CD4-positive, alpha-beta T cell treated with Interleukin-4 for 1 hour (primary cell): Measurements from ENCODE around the gene DYNC1H1.

Experiments
- DNase-seq, 2 donors: peaks; one replicate each; pipeline ENCODE4 v3.0.0-alpha.2; 2020 to 2022

The DYNC1H1 gene

DNA sequence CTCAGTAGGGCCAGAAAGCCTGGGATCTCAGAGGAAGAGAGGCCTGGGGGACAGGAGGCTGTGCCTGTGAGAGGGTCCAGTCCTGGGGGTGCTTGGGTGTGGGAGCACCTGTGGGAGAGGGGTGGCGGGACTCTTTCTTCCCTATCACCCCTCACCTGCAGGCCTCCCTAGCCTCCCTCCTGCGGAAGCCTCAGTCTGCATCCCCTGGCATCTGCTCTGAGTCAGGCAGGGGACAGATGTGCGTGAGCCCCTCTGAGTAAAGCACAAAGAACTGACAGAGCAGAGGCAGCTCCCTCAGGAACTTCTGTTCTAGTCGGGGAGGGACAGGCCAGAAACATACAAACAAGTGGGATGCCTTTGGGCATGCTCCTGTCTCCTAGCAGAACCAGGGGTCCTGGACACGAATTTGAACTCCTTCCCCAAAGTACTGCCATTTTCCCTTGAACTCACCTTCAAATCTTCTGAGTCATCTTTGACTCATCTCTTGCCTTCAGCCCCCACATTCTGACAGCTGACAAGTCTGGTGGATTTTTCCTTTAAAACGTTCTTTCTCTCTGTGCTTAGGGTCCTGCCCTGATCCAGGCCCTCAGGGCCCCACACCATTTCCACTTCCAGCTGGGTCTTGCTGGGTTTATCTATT, 131.0 kb downstream of the DYNC1H1 start:
- no peak for DNase-seq

DNA sequence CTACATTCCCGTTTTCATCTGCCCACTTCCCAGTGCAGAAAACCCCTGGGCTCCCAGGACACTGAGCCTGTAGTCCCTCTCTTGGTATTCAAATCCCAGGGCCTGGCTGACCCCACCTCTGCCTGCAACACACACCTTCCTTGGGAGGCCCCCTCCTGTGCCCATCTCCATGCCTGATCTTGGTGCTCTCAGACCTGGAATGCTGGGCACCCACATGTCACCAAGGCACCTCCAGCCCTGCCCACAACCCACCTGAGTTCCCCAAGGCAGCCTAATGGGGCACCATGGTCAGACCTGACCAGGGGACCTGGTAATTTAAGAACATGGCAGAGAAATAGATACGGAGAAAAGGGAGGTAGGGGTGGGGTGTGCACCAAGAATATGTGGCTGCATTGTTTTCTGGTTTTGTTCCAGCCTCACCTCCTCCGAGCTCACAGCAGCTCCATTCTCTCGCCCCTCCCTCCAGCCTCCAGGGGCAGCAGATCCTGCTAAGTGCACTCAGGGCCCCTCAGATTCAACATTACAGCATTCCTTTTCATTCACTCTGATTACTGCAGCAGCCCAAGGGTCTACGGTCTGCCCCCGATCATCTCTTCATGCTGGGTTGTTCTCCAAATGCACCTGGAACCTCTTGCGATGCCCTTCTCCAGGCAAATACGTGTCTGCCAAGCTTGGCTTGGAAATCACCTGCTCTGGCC, 131.6 kb downstream of the DYNC1H1 start:
- no peak for DNase-seq

DNA sequence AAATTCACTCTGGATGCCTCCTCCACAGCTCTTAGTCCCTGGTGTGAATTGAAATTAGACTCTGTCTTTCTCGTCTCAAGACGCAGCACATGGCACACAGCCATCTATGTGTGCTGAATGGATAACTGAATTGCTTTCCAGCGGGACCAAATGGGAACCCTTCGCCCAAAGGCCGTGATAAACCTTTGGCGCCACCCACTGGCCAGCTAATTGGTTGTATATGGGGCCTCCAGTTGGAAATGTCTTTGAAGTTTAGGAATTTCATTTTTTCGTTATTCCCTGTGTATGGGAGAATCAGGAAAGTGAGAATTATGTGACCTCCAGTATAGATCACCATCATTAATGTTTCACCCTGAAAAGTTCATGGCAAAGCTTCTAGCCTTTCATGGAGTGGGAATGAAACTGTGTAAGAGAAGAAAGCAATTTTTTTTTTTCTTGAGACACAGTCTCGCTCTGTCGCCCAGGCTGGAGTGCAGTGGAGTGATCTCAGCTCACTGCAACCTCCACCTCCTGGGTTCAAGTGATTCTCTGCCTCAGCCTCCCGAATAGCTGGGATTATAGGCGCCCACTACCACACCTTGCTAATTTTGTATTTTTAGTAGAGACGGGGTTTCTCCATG, 132.3 kb downstream of the DYNC1H1 start:
- peak; percentile 68 to 71 for DNase-seq

DNA sequence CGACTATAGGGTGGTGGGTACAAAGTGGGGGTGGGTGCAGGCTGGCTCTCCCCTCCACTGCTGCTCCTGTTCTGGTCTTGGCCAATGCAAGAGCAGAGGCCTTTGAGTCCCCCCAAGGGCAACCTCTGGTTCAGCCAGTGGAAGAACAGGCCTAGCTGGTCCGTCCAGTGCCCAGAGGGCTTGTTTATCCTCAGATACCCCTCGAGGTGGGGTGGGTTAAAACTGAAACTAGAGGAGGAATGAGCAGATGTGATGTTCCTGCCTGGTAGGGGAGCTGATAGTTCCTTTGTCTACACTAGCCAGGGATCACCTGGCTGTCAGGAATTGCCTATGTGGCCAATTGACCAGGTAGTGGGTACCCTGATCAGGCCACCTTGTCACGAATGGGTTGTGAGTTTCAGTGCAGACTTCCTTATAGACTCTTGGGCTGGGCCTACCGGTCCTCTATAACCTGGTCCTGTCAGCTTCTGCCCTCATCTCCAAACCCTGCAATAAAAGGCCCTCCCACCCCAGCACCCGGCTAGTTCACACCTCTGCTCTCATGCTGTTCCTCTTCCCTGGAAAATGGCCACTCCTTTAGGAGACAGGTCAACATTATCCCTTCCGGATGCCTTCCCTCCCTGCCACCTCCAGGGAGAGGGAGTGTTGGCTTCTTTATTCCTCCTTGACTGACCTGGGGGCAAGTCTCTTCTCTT, 133.2 kb downstream of the DYNC1H1 start:
- DNase-seq, result no peak

DNA sequence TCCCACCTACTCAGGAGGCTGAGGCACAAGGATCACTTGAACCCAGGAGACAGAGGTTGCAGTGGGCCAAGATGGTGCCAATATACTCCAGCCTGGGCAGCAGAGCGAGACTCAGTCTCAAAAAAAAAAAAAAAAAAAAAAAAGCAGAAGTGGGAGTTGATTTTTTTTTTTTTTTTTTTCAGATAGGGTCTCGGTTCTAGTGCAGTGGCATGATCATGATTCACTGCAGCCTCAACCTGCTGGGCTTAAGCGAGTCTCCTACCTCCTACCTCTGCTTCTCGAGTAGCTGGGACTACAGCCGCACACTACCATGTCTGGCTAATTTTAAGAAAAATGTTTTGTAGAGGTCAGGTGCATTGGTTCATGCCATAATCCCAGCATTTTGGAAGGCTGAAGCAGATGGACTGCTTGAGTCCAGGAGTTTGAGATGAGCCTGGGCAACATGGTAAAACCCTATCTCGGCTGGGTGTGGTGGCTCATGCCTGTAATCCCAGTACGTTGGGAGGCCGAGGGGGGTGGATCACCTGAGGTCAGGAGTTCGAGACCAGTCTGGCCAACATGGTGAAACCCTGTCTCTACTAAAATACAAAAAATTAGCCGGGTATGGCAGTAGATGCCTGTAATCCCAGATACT, 138.8 kb downstream of the DYNC1H1 start:
- no peak for DNase-seq

DNA sequence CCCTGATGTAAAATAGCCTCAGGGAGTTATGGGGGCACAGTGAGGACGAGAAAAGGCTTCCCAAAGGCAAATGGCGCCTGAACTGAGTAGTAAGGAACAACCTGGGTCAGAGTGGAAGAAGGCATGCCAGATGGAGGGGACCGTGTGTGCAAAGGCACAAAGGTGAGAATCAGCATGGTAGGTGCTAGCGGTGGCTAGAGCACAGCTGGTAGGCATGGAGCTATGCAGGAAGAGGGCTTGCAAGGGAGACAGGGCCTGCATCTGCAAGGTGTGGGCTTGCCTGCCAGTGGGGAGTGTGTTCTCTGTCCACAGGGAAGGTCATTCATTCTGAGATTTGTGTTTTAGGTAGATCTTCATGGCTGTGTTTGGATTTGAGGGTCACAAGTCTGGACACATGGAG, 141.0 kb downstream of the DYNC1H1 start:
- no peak for DNase-seq
